HEK293T (cell line): ENCODE measurements around the gene RNF212.

Experiments
- CTCF ChIA-PET: fragments of 350-600 bp; formaldehyde crosslinking; extraction: SDS; loops from one replicate; lab custom pipeline; 2021; ENCODE audit warnings: antibody characterized with exemption, inconsistent platforms; lab: Yijun Ruan, JAX
- POLR2A ChIA-PET: fragments of 350-600 bp; formaldehyde crosslinking; extraction: SDS; loops from one replicate; lab custom pipeline; 2020; ENCODE audit warnings: antibody characterized with exemption, inconsistent platforms; lab: Yijun Ruan, JAX
- DNase-seq: peaks from one replicate; pipeline ENCODE4 v3.0.0; 2012; ENCODE audit warnings: mixed read lengths; ENCODE audit errors: extremely low spot score
- ARNT ChIP-seq: fragments of 450-650 bp; IDR thresholded peaks from 2 replicates; pipeline ENCODE4 v1.6.1; 2017; ENCODE audit warnings: mild to moderate bottlenecking
- BHLHE40 ChIP-seq: fragments of 450-650 bp; IDR thresholded peaks from 2 replicates; pipeline ENCODE4 v1.6.1; 2016; ENCODE audit warnings: mild to moderate bottlenecking, moderate library complexity, borderline replicate concordance
- CTBP1 ChIP-seq: fragments of 450-650 bp; IDR thresholded peaks from 2 replicates; pipeline ENCODE4 v1.6.1; 2016; ENCODE audit warnings: borderline replicate concordance
- ELF4 ChIP-seq: fragments of 450-650 bp; IDR thresholded peaks from 2 replicates; pipeline ENCODE4 v1.6.1; 2017; ENCODE audit warnings: antibody characterized with exemption
- FOXA1 ChIP-seq: fragments of 450-650 bp; IDR thresholded peaks from 2 replicates; pipeline ENCODE4 v1.6.1; 2016; ENCODE audit warnings: mild to moderate bottlenecking
- FOXK2 ChIP-seq: fragments of 450-650 bp; IDR thresholded peaks from 2 replicates; pipeline ENCODE4 v1.6.1; 2016; ENCODE audit warnings: mild to moderate bottlenecking
- FOXM1 ChIP-seq: fragments of 450-650 bp; IDR thresholded peaks from 2 replicates; pipeline ENCODE4 v1.6.1; 2017; ENCODE audit warnings: mild to moderate bottlenecking, borderline replicate concordance
- HDGF ChIP-seq: fragments of 450-650 bp; IDR thresholded peaks from 2 replicates; pipeline ENCODE4 v1.6.1; 2017; ENCODE audit warnings: antibody characterized with exemption, borderline replicate concordance
- L3MBTL2 ChIP-seq: fragments of 450-650 bp; conservative IDR thresholded peaks from 2 replicates; pipeline ENCODE4 v1.6.1; 2016; ENCODE audit warnings: mild to moderate bottlenecking
- LEF1 ChIP-seq: fragments of 450-650 bp; IDR thresholded peaks from 2 replicates; pipeline ENCODE4 v1.6.1; 2017; ENCODE audit warnings: mild to moderate bottlenecking, borderline replicate concordance
- NFRKB ChIP-seq: fragments of 450-650 bp; IDR thresholded peaks from 2 replicates; pipeline ENCODE4 v1.6.1; 2016; ENCODE audit warnings: mild to moderate bottlenecking, moderate library complexity
- PKNOX1 ChIP-seq: fragments of 450-650 bp; IDR thresholded peaks from 2 replicates; pipeline ENCODE4 v1.6.1; 2016
- SP1 ChIP-seq: fragments of 450-650 bp; IDR thresholded peaks from 2 replicates; pipeline ENCODE4 v1.6.1; 2017
- SUZ12 ChIP-seq: fragments of 450-650 bp; IDR thresholded peaks from 2 replicates; pipeline ENCODE4 v1.6.1; 2016; ENCODE audit warnings: mild to moderate bottlenecking
- TARDBP ChIP-seq: fragments of 450-650 bp; IDR thresholded peaks from 2 replicates; pipeline ENCODE4 v1.6.1; 2016
- ZNF384 ChIP-seq: fragments of 450-650 bp; IDR thresholded peaks from 2 replicates; pipeline ENCODE4 v1.6.1; 2016

RNF212 gene

GRCh38 chr4:1027219-1027914, 86.0 kb downstream of the RNF212 start:
- ChIA-PET POLR2A (no interaction called here), CTCF (no interaction called here)
- no peak for DNase-seq
- TF ChIP-seq ZNF384 (no peak), SUZ12 (no peak), FOXM1 (no peak), BHLHE40 (no peak), LEF1 (no peak), CTBP1 (no peak), L3MBTL2 (no peak), FOXA1 (no peak), TARDBP (no peak), ELF4 (no peak), FOXK2 (no peak), SP1 (no peak), PKNOX1 (no peak), NFRKB (no peak), HDGF (no peak), ARNT (no peak)

- CTCF ChIA-PET: no interaction called here
- POLR2A ChIA-PET: no interaction called here
- peak; percentile 58 for DNase-seq
- TF ChIP-seq ARNT (no peak), NFRKB (no peak), LEF1 (no peak), HDGF (no peak), CTBP1 (no peak), ZNF384 (no peak), ELF4 (no peak), FOXM1 (no peak), L3MBTL2 (no peak), BHLHE40 (no peak)
Observed at GRCh38 chr4:1026115-1026514, 87.2 kb downstream of the RNF212 start.

- POLR2A ChIA-PET: no interaction called here
- DNase-seq: no peak
- CTCF ChIA-PET: no interaction called here
- TF ChIP-seq ARNT: no peak
- no peak for TF ChIP-seq SP1
- no peak for TF ChIP-seq FOXK2
- TF ChIP-seq HDGF: no peak
- TF ChIP-seq CTBP1: no peak
- TF ChIP-seq PKNOX1: no peak
- TF ChIP-seq FOXM1: no peak
- no peak for TF ChIP-seq L3MBTL2
- TF ChIP-seq BHLHE40: no peak
- TF ChIP-seq TARDBP: no peak
- no peak for TF ChIP-seq LEF1
- no peak for TF ChIP-seq ZNF384
- no peak for TF ChIP-seq FOXA1
- no peak for TF ChIP-seq NFRKB
- TF ChIP-seq SUZ12: no peak
- no peak for TF ChIP-seq ELF4
Observed at GRCh38 chr4:1024882-1025545, 88.3 kb downstream of the RNF212 start.

- CTCF ChIA-PET: no interaction called here
- no peak for DNase-seq
- POLR2A ChIA-PET: no interaction called here
- TF ChIP-seq ZNF384 (no peak), FOXA1 (no peak), ARNT (no peak), FOXM1 (no peak), BHLHE40 (no peak), CTBP1 (no peak), PKNOX1 (no peak), LEF1 (no peak)
Observed at GRCh38 chr4:1023895-1024740, 89.2 kb downstream of the RNF212 start.

- no peak for TF ChIP-seq TARDBP
- TF ChIP-seq SUZ12: no peak
- TF ChIP-seq ELF4: no peak
- no peak for TF ChIP-seq L3MBTL2
- TF ChIP-seq NFRKB: no peak
- TF ChIP-seq HDGF: no peak
- TF ChIP-seq SP1: no peak
- TF ChIP-seq FOXA1: no peak
- no peak for TF ChIP-seq ARNT
- TF ChIP-seq ZNF384: no peak
- TF ChIP-seq FOXK2: no peak
- TF ChIP-seq BHLHE40: no peak
- TF ChIP-seq LEF1: no peak
- TF ChIP-seq PKNOX1: no peak
- no peak for TF ChIP-seq FOXM1
- CTCF ChIA-PET: no interaction called here
- POLR2A ChIA-PET: no interaction called here
- no peak for DNase-seq
Observed at GRCh38 chr4:1023075-1023640, 90.2 kb downstream of the RNF212 start.
